ENCODE measurements around the gene CDHR2. TPM values are rescaled to one million over a fixed set of nuclear protein-coding genes. Genes with fewer than 3 reads are reported as not detected.

Gene CDHR2
- total and polyA plus RNA-seq, 2 experiments from 2014 or later: not detected

DNA sequence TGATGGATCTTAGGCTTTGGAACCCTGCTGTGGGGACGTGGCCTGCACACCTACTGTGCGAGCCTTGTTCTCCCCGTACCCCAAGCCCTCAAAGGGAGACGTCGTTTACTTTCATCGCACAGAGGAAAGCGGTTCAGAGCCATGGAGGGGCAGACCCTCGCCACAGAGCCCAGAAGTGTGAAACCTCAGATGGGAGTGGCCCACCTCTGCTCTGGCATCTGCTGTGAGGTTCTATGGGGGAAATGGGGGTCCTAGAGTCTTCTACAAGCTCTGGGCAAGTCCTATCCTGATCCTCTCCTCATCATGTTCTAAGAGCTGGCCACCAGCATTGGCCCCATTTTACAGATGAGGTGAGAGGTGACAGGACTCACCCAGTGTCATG, 8.2 kb upstream of the CDHR2 start:
- TF ChIP-seq EZH2 (IDR thresholded peaks at IDR 0.05; ENCODE audit: insufficient read depth, poor library complexity, severe bottlenecking) (no peak), EZH2phosphoT487 (IDR thresholded peaks at IDR 0.05; ENCODE audit: insufficient read depth, low read depth) (no peak)
- no peak for DNase-seq
- H3K9me3 ChIP-seq (ENCODE audit: low read depth): no peaks in the 10 kb centered on the region
- H3K4me1 ChIP-seq (ENCODE audit: insufficient read depth): peaks cover 14% of the 10 kb centered on the region; the same call in 1 of the 2 replicates
- H3K79me2 ChIP-seq (ENCODE audit: insufficient read depth): peaks cover 4% of the 10 kb centered on the region
- H3K9me2 ChIP-seq (ENCODE audit: insufficient read depth): no peaks in the 10 kb centered on the region
- H3K9ac ChIP-seq: no peak overlapping the region
- H3K27me3 ChIP-seq (replicated peaks; ENCODE audit: insufficient read depth): no peaks in the 10 kb centered on the region
- 92 to 95% methylated on average over 8 of the region's 8 CpGs for WGBS, 2 experiments (ENCODE audit: low coverage in 1 of 2, low lambda C conversion rate in 2 of 2, missing lambda C conversion rate in 2 of 2)
- H2AFZ ChIP-seq: no peak overlapping the region
- peaks cover 8% of the 10 kb centered on the region for H3F3A ChIP-seq (ENCODE audit: insufficient read depth)
- H3K36me3 ChIP-seq (ENCODE audit: low read depth): no peaks in the 10 kb centered on the region
- no peak overlapping the region for H3K4me2 ChIP-seq (ENCODE audit: unreplicated experiment)
- no peak overlapping the region for H3K27ac ChIP-seq
- H4K20me1 ChIP-seq (ENCODE audit: insufficient read depth): no peaks in the 10 kb centered on the region
- in situ Hi-C loops (cut with MboI): no loop called here
- no peak overlapping the region for H3K4me3 ChIP-seq

DNA sequence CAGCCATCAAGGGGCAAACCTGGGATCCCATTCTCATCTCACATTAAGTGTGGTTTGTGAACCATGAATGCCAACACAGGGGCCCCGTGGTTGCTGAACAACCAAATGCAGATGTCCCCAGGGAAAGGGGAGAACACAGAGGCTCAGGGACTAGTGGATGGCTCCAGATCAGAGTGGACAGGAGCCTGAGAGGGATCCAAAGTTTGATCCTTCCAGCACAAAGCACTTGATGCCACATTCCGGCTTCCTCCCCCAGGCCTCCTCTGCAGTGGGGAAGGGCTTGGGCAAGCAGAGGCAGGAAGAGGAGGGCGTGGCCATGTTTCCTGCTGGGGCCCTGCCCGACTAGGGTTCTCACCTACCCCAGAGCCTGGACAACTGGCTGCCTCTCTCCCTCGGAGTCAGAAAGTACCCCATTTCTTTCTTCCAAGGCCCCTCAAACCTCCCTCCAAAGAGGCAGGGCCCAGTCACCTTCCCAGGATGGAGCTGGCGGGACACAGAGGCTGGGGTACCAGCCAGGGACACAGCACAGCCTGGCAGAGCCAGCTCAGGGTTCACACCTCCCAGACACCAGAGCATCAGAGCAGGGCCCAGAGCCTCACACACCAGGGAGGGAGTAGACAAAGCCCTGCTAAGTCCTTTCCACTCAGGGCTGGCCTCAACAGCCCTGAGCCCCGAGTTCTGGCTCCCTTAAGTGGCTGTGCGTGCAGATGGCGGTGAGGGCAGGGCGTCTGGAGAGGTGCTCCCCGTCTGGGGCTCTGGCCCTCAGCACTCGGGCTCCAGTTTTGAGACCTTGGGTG, 7.6 kb upstream of the CDHR2 start:
- H4K20me1 ChIP-seq (ENCODE audit: insufficient read depth): no peaks in the 10 kb centered on the region
- peaks cover 8% of the 10 kb centered on the region for H3F3A ChIP-seq (ENCODE audit: insufficient read depth)
- no peaks in the 10 kb centered on the region for H3K79me2 ChIP-seq (ENCODE audit: insufficient read depth)
- no peaks in the 10 kb centered on the region for H3K9me2 ChIP-seq (ENCODE audit: insufficient read depth)
- no peaks in the 10 kb centered on the region for H3K27me3 ChIP-seq (replicated peaks; ENCODE audit: insufficient read depth)
- no peak overlapping the region for H3K4me3 ChIP-seq
- peaks cover 14% of the 10 kb centered on the region; the same call in 1 of the 2 replicates for H3K4me1 ChIP-seq (ENCODE audit: insufficient read depth)
- H3K27ac ChIP-seq: no peak overlapping the region
- peak overlapping the region; percentile 34; the same call in 1 of the 2 replicates for H2AFZ ChIP-seq
- no peak overlapping the region for H3K4me2 ChIP-seq (ENCODE audit: unreplicated experiment)
- in situ Hi-C loops (cut with MboI): no loop called here
- 73% methylated on average over 12 of the region's 12 CpGs for WGBS, 2 experiments (ENCODE audit: low coverage in 1 of 2, low lambda C conversion rate in 2 of 2, missing lambda C conversion rate in 2 of 2)
- DNase-seq: no peak
- no peak overlapping the region for H3K9ac ChIP-seq
- no peaks in the 10 kb centered on the region for H3K9me3 ChIP-seq (ENCODE audit: low read depth)
- TF ChIP-seq EZH2 (IDR thresholded peaks at IDR 0.05; ENCODE audit: insufficient read depth, poor library complexity, severe bottlenecking): no peak
- TF ChIP-seq EZH2phosphoT487 (IDR thresholded peaks at IDR 0.05; ENCODE audit: insufficient read depth, low read depth): no peak
- no peaks in the 10 kb centered on the region for H3K36me3 ChIP-seq (ENCODE audit: low read depth)

DNA sequence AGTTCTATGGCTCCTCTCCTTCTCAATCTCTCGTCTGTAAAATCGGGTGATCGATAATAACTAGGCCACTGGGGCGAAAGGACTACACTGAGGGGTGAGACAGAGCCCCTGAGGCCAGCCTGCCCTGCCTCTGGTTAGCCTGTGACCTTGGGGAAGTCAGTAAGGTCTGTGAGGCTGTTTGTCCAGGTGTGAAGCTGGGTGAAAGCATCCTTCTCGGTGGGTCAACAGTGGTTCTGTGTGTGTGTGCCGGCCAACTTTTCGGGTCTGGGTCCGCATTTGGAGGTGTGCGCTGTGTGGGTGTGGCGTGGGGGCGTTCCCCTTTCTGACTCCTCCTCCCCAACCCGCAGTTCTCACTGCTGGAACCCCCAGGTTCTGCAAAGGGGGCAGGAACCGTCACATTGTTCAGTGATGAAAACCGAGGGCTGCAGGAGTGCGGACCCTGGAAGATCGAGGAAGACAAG, 7.0 kb upstream of the CDHR2 start:
- peak overlapping the region; percentile 80 for H3K4me2 ChIP-seq (ENCODE audit: unreplicated experiment)
- no peaks in the 10 kb centered on the region for H4K20me1 ChIP-seq (ENCODE audit: insufficient read depth)
- H3K4me1 ChIP-seq (ENCODE audit: insufficient read depth): peaks cover 14% of the 10 kb centered on the region; the same call in 1 of the 2 replicates
- peaks cover 8% of the 10 kb centered on the region for H3F3A ChIP-seq (ENCODE audit: insufficient read depth)
- in situ Hi-C loops (cut with MboI): no loop called here
- peak overlapping the region; percentile 70 for H3K4me3 ChIP-seq
- TF ChIP-seq EZH2phosphoT487 (IDR thresholded peaks at IDR 0.05; ENCODE audit: insufficient read depth, low read depth) (no peak), EZH2 (IDR thresholded peaks at IDR 0.05; ENCODE audit: insufficient read depth, poor library complexity, severe bottlenecking) (no peak)
- no peaks in the 10 kb centered on the region for H3K36me3 ChIP-seq (ENCODE audit: low read depth)
- H3K9ac ChIP-seq: peak overlapping the region; percentile 53
- 43 to 46% methylated on average over 16 of the region's 16 CpGs for WGBS, 2 experiments (ENCODE audit: low coverage in 1 of 2, low lambda C conversion rate in 2 of 2, missing lambda C conversion rate in 2 of 2)
- peak overlapping the region; percentile 86 for H2AFZ ChIP-seq
- no peaks in the 10 kb centered on the region for H3K9me3 ChIP-seq (ENCODE audit: low read depth)
- no peaks in the 10 kb centered on the region for H3K79me2 ChIP-seq (ENCODE audit: insufficient read depth)
- H3K27ac ChIP-seq: no peak overlapping the region
- H3K9me2 ChIP-seq (ENCODE audit: insufficient read depth): no peaks in the 10 kb centered on the region
- no peak for DNase-seq
- no peaks in the 10 kb centered on the region for H3K27me3 ChIP-seq (replicated peaks; ENCODE audit: insufficient read depth)

DNA sequence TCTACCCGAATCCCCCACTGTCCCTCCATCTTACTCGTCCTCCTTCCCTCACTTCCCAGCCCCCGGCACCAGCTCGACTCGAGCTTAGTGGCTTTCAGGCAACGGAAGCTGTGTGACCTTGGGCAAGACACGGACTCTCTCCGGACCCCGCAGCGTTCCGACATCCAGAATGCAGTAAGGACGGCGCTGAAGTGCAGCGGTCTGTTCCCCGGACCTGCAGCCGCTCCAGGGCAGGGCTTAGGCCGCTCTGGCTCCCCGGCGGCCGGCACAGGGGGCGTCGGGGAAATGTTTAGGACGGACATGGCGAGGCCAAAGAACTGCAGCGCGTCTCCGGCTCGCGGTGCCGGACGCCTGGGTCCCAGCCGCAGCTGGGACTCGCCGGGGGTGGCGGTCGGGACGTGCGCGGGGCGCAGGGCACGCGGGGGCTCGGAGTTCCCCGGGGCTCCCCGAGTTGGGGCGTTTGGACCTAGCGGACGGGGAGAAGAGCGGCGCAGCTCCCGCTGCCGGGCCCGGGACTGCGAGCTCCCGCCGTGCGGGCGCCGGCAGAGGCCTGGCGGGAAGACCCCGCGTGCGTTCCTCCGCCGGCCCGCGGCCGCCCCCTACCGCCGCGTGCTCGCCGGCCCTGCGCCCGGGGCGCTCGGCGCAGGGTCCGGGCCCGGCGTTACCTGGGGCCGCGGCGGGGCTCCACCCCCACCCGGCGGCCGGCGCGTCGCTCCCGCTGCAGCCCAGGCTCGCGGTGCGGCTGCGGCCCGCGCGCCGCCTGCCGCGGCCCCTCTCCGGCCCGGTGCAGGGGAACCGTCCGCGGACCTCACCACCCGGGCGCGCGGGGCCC, 6.3 kb upstream of the CDHR2 start:
- Histone ChIP-seq H3K9me2 (ENCODE audit: insufficient read depth) (no peaks in the 10 kb centered on the region), H3K27ac (no peak overlapping the region), H3K36me3 (ENCODE audit: low read depth) (no peaks in the 10 kb centered on the region), H3K27me3 (replicated peaks; ENCODE audit: insufficient read depth) (no peaks in the 10 kb centered on the region), H2AFZ (peak overlapping the region; percentile 93), H3K9me3 (ENCODE audit: low read depth) (no peaks in the 10 kb centered on the region), H3K9ac (peak overlapping the region; percentile 53), H3F3A (ENCODE audit: insufficient read depth) (peaks cover 8% of the 10 kb centered on the region), H3K4me1 (ENCODE audit: insufficient read depth) (peaks cover 14% of the 10 kb centered on the region; the same call in 1 of the 2 replicates), H4K20me1 (ENCODE audit: insufficient read depth) (no peaks in the 10 kb centered on the region), H3K4me3 (peak overlapping the region; percentile 70), H3K79me2 (ENCODE audit: insufficient read depth) (no peaks in the 10 kb centered on the region), H3K4me2 (ENCODE audit: unreplicated experiment) (peak overlapping the region; percentile 80)
- peak; percentile 53 for DNase-seq
- TF ChIP-seq EZH2phosphoT487 (IDR thresholded peaks at IDR 0.05; ENCODE audit: insufficient read depth, low read depth) (no peak), EZH2 (IDR thresholded peaks at IDR 0.05; ENCODE audit: insufficient read depth, poor library complexity, severe bottlenecking) (no peak)
- in situ Hi-C loops (cut with MboI): no loop called here
- WGBS, 2 experiments (ENCODE audit: low coverage in 1 of 2, low lambda C conversion rate in 2 of 2, missing lambda C conversion rate in 2 of 2): 1 to 2% methylated on average over 65 to 69 of the region's 110 CpGs
